Amniotic epithelial cell (primary cell): Measurements from ENCODE around the gene PAX4.

ENCODE experiments used
- DNase-seq: peaks from one replicate; pipeline ENCODE4 v3.0.0-alpha.2; 2010; ENCODE audit warnings: low read depth

PAX4 gene

GRCh38 chr7:127628445-127628844 lies 10.5 kb upstream of the PAX4 start:
- DNase-seq: no peak

DNA sequence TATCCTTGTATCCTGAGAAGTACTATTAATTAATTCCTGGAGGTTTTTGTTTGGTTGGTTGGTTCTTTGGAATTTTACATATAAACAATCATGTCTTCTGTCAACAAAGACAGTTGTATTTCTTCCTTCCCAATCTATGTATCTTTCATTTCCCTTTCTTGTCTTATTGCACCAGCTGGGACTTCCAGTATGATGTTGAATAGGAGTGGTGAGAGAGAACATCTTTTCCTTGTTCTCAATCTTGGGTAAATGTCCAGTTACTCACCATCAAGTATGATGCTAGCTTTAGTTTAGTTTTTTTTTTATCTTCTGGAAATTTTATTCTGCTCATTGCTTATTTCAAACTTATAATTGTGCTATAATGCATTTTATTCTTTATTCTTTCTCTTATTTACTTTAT lies 7.4 kb upstream of the PAX4 start:
- no peak for DNase-seq

GRCh38 chr7:127620406-127621233 lies 2.7 kb upstream of the PAX4 start:
- DNase-seq: no peak

DNA sequence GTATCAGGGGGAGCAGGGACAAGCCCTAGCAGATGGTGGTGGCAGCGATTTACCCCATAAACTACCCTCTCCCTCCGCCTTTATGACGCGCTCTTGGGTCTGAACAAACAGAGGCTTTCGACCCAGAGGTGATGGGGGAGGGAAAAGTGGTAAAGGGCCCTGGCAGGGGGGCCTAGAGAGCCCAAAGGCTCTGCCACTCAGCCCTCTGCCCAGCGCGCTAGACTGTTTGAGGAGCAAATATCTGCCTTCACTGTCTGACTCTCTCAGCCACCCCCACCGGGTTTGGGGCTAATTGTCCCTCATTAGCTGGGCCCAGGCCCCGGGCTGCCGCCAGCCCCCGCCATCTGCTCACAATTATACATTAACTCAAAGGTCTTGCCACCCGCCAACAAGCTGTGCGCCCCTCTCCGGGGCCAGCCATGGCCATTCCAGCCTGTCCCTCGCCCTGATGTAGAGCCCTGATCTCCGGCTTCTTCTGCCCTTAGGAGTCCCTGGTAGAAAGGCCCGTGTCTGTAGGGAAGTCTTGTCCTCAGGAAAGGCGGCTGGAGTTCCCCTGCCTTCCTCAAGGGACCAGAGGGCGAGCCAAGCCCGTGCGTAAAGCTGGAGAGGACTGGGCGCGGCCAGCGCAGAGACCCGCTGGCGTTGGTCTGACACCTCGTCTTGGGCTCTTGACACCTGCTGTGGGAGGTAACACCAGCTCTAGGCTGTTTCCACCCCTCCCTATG lies 1.9 kb upstream of the PAX4 start:
- DNase-seq: no peak

- no peak for DNase-seq
Measured at GRCh38 chr7:127618775-127619174, 833 bp upstream of the PAX4 start.

DNA sequence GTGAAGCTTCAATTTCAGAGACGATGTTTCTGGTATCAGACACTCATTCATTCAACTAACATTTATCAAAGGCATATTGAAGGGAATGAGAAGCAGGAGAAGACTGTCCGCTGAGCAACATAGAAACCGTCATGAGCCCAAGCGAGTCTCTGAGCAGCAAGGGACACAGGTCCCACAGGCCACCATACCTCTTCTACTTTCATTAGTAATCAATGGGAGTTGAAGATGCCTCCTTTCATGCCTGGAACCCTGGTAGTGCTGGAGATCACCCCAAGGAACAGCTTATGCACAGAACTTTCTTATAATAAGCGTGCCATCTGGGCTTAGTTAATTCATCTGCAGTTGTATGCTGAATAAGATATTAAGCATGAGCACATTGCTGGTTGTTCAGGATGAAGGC lies 1.2 kb downstream of the PAX4 start:
- no peak for DNase-seq

DNA sequence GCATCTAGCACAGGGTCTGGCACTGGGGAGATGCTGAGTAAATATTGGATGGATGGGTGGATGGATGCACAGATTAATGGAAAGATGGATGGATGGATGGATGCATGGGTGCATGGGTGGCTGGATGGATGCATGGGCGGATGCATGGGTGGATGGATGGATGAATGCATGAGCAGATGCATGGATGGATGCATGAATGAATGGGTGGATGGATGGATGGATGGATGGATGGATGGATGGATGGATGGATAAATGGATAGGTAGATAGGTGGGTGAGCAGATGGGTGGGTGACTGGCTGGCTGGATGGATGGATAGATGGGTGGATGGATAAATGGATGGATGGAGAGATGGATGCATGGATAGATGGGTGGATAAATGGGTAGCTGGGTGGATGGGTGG lies 5.7 kb downstream of the PAX4 start:
- DNase-seq: no peak

DNA sequence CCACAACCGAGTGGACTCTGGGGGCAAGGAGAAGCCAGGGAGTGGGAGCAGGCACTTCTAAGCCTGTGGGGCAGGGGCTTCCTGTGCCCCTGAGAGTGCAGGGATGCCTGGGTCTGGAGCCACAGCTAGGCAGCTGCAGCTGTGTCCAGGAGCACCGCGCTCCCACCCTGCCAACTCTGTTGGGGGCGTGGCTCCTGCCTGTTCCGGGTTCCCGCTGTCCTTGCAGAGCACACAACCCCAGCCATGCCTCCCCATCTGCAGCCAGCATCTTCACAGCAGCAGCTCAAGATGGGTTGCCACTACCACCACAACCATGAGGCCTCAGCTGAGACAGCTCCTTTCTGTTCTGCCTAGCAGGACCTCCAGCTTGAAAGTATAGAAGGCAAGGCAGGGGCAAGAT lies 8.6 kb downstream of the PAX4 start:
- no peak for DNase-seq

DNA sequence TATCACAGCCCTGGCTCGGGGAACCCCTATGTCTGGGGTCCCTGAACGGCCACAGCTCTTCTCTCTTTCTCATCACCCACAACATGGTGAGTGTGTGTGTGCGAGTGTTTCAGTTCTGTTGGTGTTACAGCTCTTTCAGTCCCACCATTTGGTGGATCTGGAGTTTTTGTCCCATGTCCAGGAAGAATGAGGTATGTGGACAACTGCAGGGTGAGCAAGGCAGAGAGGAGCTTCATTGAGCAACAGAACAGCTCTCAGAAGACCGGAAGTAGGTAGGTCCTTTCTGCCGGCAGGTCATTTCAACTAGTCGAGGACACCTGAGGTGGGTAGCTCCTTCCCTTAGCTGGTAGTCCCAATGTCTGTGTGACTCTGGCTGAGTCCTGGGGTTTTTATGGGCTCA lies 9.5 kb downstream of the PAX4 start:
- DNase-seq: no peak

GRCh38 chr7:127600885-127601284 lies 17.1 kb downstream of the PAX4 start:
- no peak for DNase-seq

- no peak for DNase-seq
Measured at GRCh38 chr7:127598318-127598717, 19.6 kb downstream of the PAX4 start.

DNA sequence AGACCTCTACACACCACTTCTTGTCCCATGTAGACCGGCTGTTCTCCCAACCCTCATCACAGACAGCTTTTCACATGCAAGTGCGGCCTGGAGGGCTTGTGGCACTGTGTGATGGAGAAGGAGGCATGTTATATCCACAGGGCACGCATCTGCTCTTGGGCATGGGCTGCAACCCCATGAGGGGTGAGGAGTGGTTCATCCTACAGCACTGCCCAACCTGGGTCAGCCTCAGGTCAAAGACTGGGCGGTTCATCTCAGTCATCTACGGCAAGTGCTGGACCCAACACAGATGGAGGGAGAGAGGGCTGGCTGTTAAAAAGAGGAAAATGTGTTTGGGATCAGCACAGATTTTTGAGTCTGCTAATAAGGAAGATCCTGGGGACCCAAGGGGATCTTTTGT lies 22.2 kb downstream of the PAX4 start:
- DNase-seq: no peak

GRCh38 chr7:127594490-127594889 lies 23.5 kb downstream of the PAX4 start:
- DNase-seq: no peak

- DNase-seq: no peak
Measured at GRCh38 chr7:127592550-127592949, 25.4 kb downstream of the PAX4 start.

DNA sequence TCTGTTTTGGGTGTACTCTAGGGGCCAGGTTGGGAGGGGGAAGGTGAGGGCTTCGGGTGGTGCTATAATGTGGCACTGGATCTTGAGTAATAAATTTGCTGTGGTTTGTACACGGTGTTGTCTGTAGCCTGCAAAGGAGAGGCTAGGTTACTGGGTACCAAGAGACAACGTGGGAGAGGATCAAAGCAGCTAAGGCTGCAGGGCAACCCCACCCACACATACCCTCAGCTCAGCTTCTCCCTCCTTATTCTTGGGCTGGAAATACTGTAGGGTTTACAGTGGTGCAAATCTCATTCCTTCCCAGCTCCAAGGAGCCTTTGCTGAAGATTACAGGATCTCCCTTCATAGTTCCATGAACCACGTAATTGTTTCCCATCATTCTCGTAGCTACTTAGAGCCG lies 26.4 kb downstream of the PAX4 start:
- no peak for DNase-seq

DNA sequence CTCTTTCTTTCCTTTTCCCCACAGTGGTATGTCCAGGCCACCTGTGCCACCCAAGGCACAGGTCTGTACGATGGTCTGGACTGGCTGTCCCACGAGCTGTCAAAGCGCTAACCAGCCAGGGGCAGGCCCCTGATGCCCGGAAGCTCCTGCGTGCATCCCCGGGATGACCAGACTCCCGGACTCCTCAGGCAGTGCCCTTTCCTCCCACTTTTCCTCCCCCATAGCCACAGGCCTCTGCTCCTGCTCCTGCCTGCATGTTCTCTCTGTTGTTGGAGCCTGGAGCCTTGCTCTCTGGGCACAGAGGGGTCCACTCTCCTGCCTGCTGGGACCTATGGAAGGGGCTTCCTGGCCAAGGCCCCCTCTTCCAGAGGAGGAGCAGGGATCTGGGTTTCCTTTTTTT lies 26.8 kb downstream of the PAX4 start:
- no peak for DNase-seq

- DNase-seq: no peak
Measured at GRCh38 chr7:127589896-127590295, 28.0 kb downstream of the PAX4 start.

- DNase-seq: peak; percentile 41
Measured at GRCh38 chr7:127588697-127589482, 29.1 kb downstream of the PAX4 start.

DNA sequence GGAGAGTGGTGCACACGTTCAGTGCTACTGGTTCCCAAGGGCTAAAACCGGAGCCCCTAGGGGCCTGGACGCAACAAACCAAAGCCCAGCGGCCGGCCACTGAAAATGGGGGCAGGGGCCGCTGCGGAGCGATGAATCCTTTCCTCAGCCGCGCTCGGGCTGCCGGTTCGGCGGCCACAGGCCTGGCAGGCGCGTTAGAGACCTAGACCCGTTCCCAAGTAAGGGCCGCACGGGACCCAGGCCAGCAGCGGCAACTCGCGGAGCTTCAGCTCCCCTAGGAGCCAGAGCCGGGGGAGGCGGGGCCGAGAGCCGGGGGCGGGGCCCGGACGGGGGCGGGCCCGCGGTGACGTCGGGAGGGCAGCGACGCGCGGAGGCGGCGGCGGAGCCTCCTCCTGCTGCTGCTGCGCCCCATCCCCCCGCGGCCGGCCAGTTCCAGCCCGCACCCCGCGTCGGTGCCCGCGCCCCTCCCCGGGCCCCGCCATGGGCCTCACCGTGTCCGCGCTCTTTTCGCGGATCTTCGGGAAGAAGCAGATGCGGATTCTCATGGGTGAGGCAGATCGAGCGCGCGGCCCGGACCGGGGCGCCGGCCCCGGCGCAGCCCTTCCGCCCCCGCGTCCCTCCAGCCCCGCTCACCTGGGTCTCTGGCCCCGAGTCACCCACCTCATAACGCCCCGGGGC lies 29.8 kb downstream of the PAX4 start, which contains the start of gene ARF5:
TSS of gene ARF5 (plus strand) at position 393 of the 678 bp plus-strand sequence. CDS start at position 481, 88 bp downstream.
- DNase-seq: peak; percentile 63

GRCh38 chr7:127587663-127588018 lies 30.3 kb downstream of the PAX4 start:
- DNase-seq: no peak

DNA sequence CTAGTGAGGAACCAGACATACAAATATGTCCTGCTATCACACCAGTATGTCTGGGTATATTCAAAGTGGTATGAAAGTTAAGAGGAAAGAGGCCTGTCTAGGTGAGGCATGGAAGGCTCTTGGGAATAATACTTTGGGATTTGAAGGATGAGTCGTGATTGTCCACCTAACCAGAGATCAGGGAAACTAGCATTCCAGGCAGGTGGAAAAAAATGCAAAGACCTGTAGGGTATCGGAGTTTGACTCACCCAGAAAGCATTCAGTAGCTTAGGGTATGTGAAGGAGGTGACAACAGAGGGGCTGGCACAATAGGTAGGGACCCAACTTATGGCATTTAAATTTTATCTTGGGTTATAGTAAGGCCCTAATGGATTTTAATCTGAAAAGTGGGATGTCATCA lies 31.6 kb downstream of the PAX4 start:
- DNase-seq: no peak
